D341Med (cell line): ENCODE data around the gene HIVEP3.

Source experiments
- DNase-seq: peaks from one replicate; pipeline ENCODE4 v3.0.0; 2012; ENCODE audit warnings: low spot score

HIVEP3 gene

GRCh38 chr1:41894101-41894807 lies 24.5 kb downstream of the HIVEP3 start:
- DNase-seq = no peak

GRCh38 chr1:41892301-41892781 lies 26.4 kb downstream of the HIVEP3 start:
- DNase-seq = no peak

- no peak for DNase-seq
Measured at GRCh38 chr1:41891199-41891896, 27.4 kb downstream of the HIVEP3 start.

- DNase-seq = no peak
Measured at GRCh38 chr1:41890825-41891198, 27.9 kb downstream of the HIVEP3 start.

- DNase-seq = no peak
Measured at GRCh38 chr1:41889506-41890414, 29.0 kb downstream of the HIVEP3 start.

- no peak for DNase-seq
Measured at GRCh38 chr1:41888756-41889155, 30.0 kb downstream of the HIVEP3 start.

- DNase-seq = no peak
Measured at GRCh38 chr1:41887365-41887764, 31.4 kb downstream of the HIVEP3 start.

- no peak for DNase-seq
Measured at GRCh38 chr1:41884256-41885230, 34.2 kb downstream of the HIVEP3 start.

- DNase-seq = no peak
Measured at GRCh38 chr1:41883507-41883906, 35.2 kb downstream of the HIVEP3 start.

- no peak for DNase-seq
Measured at GRCh38 chr1:41882486-41882885, 36.2 kb downstream of the HIVEP3 start.

GRCh38 chr1:41882068-41882477 lies 36.6 kb downstream of the HIVEP3 start:
- no peak for DNase-seq

- no peak for DNase-seq
Measured at GRCh38 chr1:41880950-41881885, 37.5 kb downstream of the HIVEP3 start.

- DNase-seq = no peak
Measured at GRCh38 chr1:41880261-41880660, 38.5 kb downstream of the HIVEP3 start.

GRCh38 chr1:41879617-41880016 lies 39.1 kb downstream of the HIVEP3 start:
- no peak for DNase-seq

GRCh38 chr1:41878911-41879310 lies 39.8 kb downstream of the HIVEP3 start:
- DNase-seq = no peak

- no peak for DNase-seq
Measured at GRCh38 chr1:41878495-41878894, 40.2 kb downstream of the HIVEP3 start.

- no peak for DNase-seq
Measured at GRCh38 chr1:41876576-41877445, 41.9 kb downstream of the HIVEP3 start.

- DNase-seq = no peak
Measured at GRCh38 chr1:41875487-41875886, 43.2 kb downstream of the HIVEP3 start.

- DNase-seq = no peak
Measured at GRCh38 chr1:41874903-41875411, 43.8 kb downstream of the HIVEP3 start.
